Mesendoderm (in vitro differentiated cells): ENCODE measurements around the gene ACKR2.
A peak's percentile ranks its signal among the peaks of the same experiment; 100 is the strongest.

Experiments used
- DNase-seq: peaks from one replicate; pipeline ENCODE4 v3.0.0; 2013
- H2AK5ac ChIP-seq: 2 replicates; pipeline ENCODE4 v1.6.1; 2013; ENCODE audit warnings: low read length, inconsistent platforms
- H2BK120ac ChIP-seq: 2 replicates; pipeline ENCODE4 v1.6.1; 2013; ENCODE audit warnings: low read depth, mild to moderate bottlenecking, low read length, moderate library complexity, mixed read lengths
- H2BK15ac ChIP-seq: replicated peaks from 2 replicates; pipeline ENCODE4 v1.6.1; 2013; ENCODE audit warnings: low read depth, mild to moderate bottlenecking, moderate library complexity
- H2BK5ac ChIP-seq: 2 replicates; pipeline ENCODE4 v1.6.1; 2013; ENCODE audit warnings: low read length, inconsistent platforms
- H3K18ac ChIP-seq: 2 replicates; pipeline ENCODE4 v1.6.1; 2013; ENCODE audit warnings: mild to moderate bottlenecking, low read length, mixed read lengths
- H3K23ac ChIP-seq: one replicate; pipeline ENCODE4 v1.6.1; 2013; ENCODE audit warnings: low read length
- H3K27ac ChIP-seq: 2 replicates; pipeline ENCODE4 v1.5.1; 2013; ENCODE audit warnings: low read depth, mild to moderate bottlenecking, inconsistent platforms, low read length, moderate library complexity
- H3K27me3 ChIP-seq: 2 replicates; pipeline ENCODE4 v1.6.1; 2013; ENCODE audit warnings: low read length, control low read depth, mild to moderate bottlenecking, inconsistent platforms; ENCODE audit not compliant: insufficient read depth, poor library complexity
- H3K36me3 ChIP-seq: 2 replicates; pipeline ENCODE4 v1.6.1; 2013; ENCODE audit warnings: low read length, inconsistent platforms; ENCODE audit not compliant: control insufficient read depth, insufficient read depth
- H3K4ac ChIP-seq: one replicate; pipeline ENCODE4 v1.6.1; 2013; ENCODE audit warnings: low read depth, mild to moderate bottlenecking, low read length, moderate library complexity
- H3K4me1 ChIP-seq: 2 replicates; pipeline ENCODE4 v1.6.1; 2013; ENCODE audit warnings: low read depth, low read length, inconsistent platforms; ENCODE audit not compliant: control insufficient read depth
- H3K4me2 ChIP-seq: 2 replicates; pipeline ENCODE4 v1.6.1; 2013; ENCODE audit warnings: low read length
- H3K4me3 ChIP-seq: 2 replicates; pipeline ENCODE4 v1.5.1; 2013; ENCODE audit warnings: mild to moderate bottlenecking, low read length
- H3K56ac ChIP-seq: one replicate; pipeline ENCODE4 v1.6.1; 2013; ENCODE audit warnings: low read length
- H3K79me1 ChIP-seq: 2 replicates; pipeline ENCODE4 v1.6.1; 2013; ENCODE audit warnings: low read length, inconsistent platforms
- H3K79me2 ChIP-seq: 2 replicates; pipeline ENCODE4 v1.6.1; 2013; ENCODE audit warnings: mild to moderate bottlenecking, low read length; ENCODE audit not compliant: control insufficient read depth, insufficient read depth
- H3K9ac ChIP-seq: 2 replicates; pipeline ENCODE4 v1.6.1; 2013; ENCODE audit warnings: low read length, inconsistent platforms
- H4K5ac ChIP-seq: one replicate; pipeline ENCODE4 v1.6.1; 2013; ENCODE audit warnings: low read length
- H4K8ac ChIP-seq: one replicate; pipeline ENCODE4 v1.6.1; 2013; ENCODE audit warnings: low read depth, mild to moderate bottlenecking, control low read depth, low read length, moderate library complexity
- WGBS: extraction: QIAGEN DNeasy Blood & Tissue Kit; methylation state at CpG from one replicate; pipeline ENCODE4 v1.1.7; 2013; ENCODE audit warnings: low lambda C conversion rate, missing lambda C conversion rate; ENCODE audit not compliant: insufficient coverage; ENCODE audit errors: extremely low coverage; 5-methylcytosine and 5-hydroxymethylcytosine counted together

The ACKR2 gene

GRCh38 chr3:42802876-42803413 is 6.3 kb upstream of the ACKR2 start:
- no peak overlapping the region for H3K27ac ChIP-seq
- peak overlapping the region; percentile 76 for H3K4me3 ChIP-seq

GRCh38 chr3:42803414-42804105 is 5.7 kb upstream of the ACKR2 start:
- no CpG with 5 or more reads among the region's 33 CpGs for WGBS
- Histone ChIP-seq H3K23ac (peak overlapping the region; percentile 90), H3K27ac (peak overlapping the region; percentile 84), H3K4ac (peak overlapping the region; percentile 64), H2BK120ac (no peak overlapping the region), H3K56ac (peak overlapping the region; percentile 98), H3K4me1 (peaks cover 4% of the 10 kb centered on the region), H2AK5ac (peak overlapping the region; percentile 59), H2BK15ac (no peak overlapping the region), H4K5ac (no peak overlapping the region), H3K4me2 (peak overlapping the region; percentile 88), H3K4me3 (peak overlapping the region; percentile 76), H2BK5ac (peak overlapping the region; percentile 71), H3K18ac (peak overlapping the region; percentile 72), H3K79me1 (peaks cover 12% of the 10 kb centered on the region), H3K79me2 (peaks cover 36% of the 10 kb centered on the region), H3K9ac (peak overlapping the region; percentile 99), H4K8ac (no peak overlapping the region), H3K36me3 (no peaks in the 10 kb centered on the region), H3K27me3 (no peaks in the 10 kb centered on the region)
- DNase-seq = peak; percentile 76

More at GRCh38 chr3:42802876-42803413, 6.3 kb upstream of the ACKR2 start:
- no peak overlapping the region for H2BK15ac ChIP-seq
- no CpG with 5 or more reads among the region's 11 CpGs for WGBS
- peak overlapping the region; percentile 98 for H3K56ac ChIP-seq
- no peak overlapping the region for H3K4ac ChIP-seq
- no peak for DNase-seq
- H3K4me2 ChIP-seq = peak overlapping the region; percentile 88
- H4K8ac ChIP-seq = no peak overlapping the region
- H3K18ac ChIP-seq = peak overlapping the region; percentile 72
- H4K5ac ChIP-seq = no peak overlapping the region
- no peak overlapping the region for H2BK120ac ChIP-seq
- peaks cover 12% of the 10 kb centered on the region for H3K79me1 ChIP-seq
- peaks cover 4% of the 10 kb centered on the region for H3K4me1 ChIP-seq
- H3K79me2 ChIP-seq = peaks cover 36% of the 10 kb centered on the region
- H3K23ac ChIP-seq = no peak overlapping the region
- no peaks in the 10 kb centered on the region for H3K36me3 ChIP-seq
- no peak overlapping the region for H2BK5ac ChIP-seq
- H3K9ac ChIP-seq = peak overlapping the region; percentile 99
- no peaks in the 10 kb centered on the region for H3K27me3 ChIP-seq
- no peak overlapping the region for H2AK5ac ChIP-seq

- H3K4ac ChIP-seq = peak within 1 kb of the TSS; percentile 64
- no peak within 1 kb of the TSS for H2BK15ac ChIP-seq
- peaks cover 36% of the 10 kb centered on the region for H3K79me2 ChIP-seq
- peak within 1 kb of the TSS; percentile 59 for H2AK5ac ChIP-seq
- H2BK5ac ChIP-seq = peak within 1 kb of the TSS; percentile 83
- no peak within 1 kb of the TSS for H4K8ac ChIP-seq
- no CpG with 5 or more reads among the region's 63 CpGs for WGBS
- peaks cover 12% of the 10 kb centered on the region for H3K79me1 ChIP-seq
- H4K5ac ChIP-seq = no peak within 1 kb of the TSS
- H2BK120ac ChIP-seq = no peak within 1 kb of the TSS
- peak within 1 kb of the TSS; percentile 98 for H3K56ac ChIP-seq
- peak; percentile 98 for DNase-seq
- peak within 1 kb of the TSS; percentile 88 for H3K4me2 ChIP-seq
- H3K27me3 ChIP-seq = no peaks in the 10 kb centered on the region
- H3K23ac ChIP-seq = peak within 1 kb of the TSS; percentile 90
- H3K18ac ChIP-seq = peak within 1 kb of the TSS; percentile 93
- peaks cover 4% of the 10 kb centered on the region for H3K4me1 ChIP-seq
- no peaks in the 10 kb centered on the region for H3K36me3 ChIP-seq
- H3K27ac ChIP-seq = peak within 1 kb of the TSS; percentile 84
- H3K9ac ChIP-seq = peak within 1 kb of the TSS; percentile 99
- H3K4me3 ChIP-seq = peak within 1 kb of the TSS; percentile 76
These were observed 5.0 kb upstream of the ACKR2 start, which contains the start of gene HIGD1A for GRCh38 chr3:42804106-42804830. Gene HIGD1A (minus strand): TSS chr3:42804490. CDS start chr3:42794253, 10,237 bp downstream.

GRCh38 chr3:42804831-42805132 is 4.5 kb upstream of the ACKR2 start:
- H2BK15ac ChIP-seq = no peak overlapping the region
- H3K79me1 ChIP-seq = peaks cover 12% of the 10 kb centered on the region
- H3K4me3 ChIP-seq = peak overlapping the region; percentile 69
- peak overlapping the region; percentile 93 for H3K18ac ChIP-seq
- no CpG with 5 or more reads among the region's 13 CpGs for WGBS
- peak overlapping the region; percentile 42 for H3K4me2 ChIP-seq
- DNase-seq = no peak
- no peak overlapping the region for H3K23ac ChIP-seq
- H3K27me3 ChIP-seq = no peaks in the 10 kb centered on the region
- peak overlapping the region; percentile 94 for H3K9ac ChIP-seq
- H2BK120ac ChIP-seq = no peak overlapping the region
- H3K4ac ChIP-seq = peak overlapping the region; percentile 44
- H2AK5ac ChIP-seq = no peak overlapping the region
- no peaks in the 10 kb centered on the region for H3K36me3 ChIP-seq
- H3K27ac ChIP-seq = peak overlapping the region; percentile 73
- H3K56ac ChIP-seq = peak overlapping the region; percentile 95
- no peak overlapping the region for H4K5ac ChIP-seq
- H4K8ac ChIP-seq = no peak overlapping the region
- H2BK5ac ChIP-seq = peak overlapping the region; percentile 83
- H3K79me2 ChIP-seq = peaks cover 33% of the 10 kb centered on the region
- peaks cover 4% of the 10 kb centered on the region for H3K4me1 ChIP-seq

GRCh38 chr3:42805141-42805821 is 4.0 kb upstream of the ACKR2 start:
- Histone ChIP-seq H4K5ac (no peak overlapping the region), H3K23ac (no peak overlapping the region), H2BK120ac (no peak overlapping the region), H2BK15ac (no peak overlapping the region), H3K27ac (peak overlapping the region; percentile 62), H3K79me1 (peaks cover 12% of the 10 kb centered on the region), H3K4me3 (peak overlapping the region; percentile 69), H4K8ac (no peak overlapping the region), H3K79me2 (peaks cover 29% of the 10 kb centered on the region), H3K18ac (peak overlapping the region; percentile 72), H2AK5ac (no peak overlapping the region), H3K4me2 (peak overlapping the region; percentile 42), H3K27me3 (no peaks in the 10 kb centered on the region), H3K56ac (peak overlapping the region; percentile 95), H3K4me1 (peaks cover 4% of the 10 kb centered on the region), H2BK5ac (peak overlapping the region; percentile 17), H3K9ac (peak overlapping the region; percentile 94), H3K36me3 (no peaks in the 10 kb centered on the region), H3K4ac (peak overlapping the region; percentile 81)
- WGBS = no CpG with 5 or more reads among the region's 23 CpGs
- DNase-seq = peak; percentile 83
